ENCODE measurements around the gene TMEM154. TPM values are rescaled to one million over a fixed set of nuclear protein-coding genes. Genes with fewer than 3 reads are reported as not detected.

Gene TMEM154
- total RNA-seq, 1 experiment from 2014 or later, result 1.3 TPM

DNA sequence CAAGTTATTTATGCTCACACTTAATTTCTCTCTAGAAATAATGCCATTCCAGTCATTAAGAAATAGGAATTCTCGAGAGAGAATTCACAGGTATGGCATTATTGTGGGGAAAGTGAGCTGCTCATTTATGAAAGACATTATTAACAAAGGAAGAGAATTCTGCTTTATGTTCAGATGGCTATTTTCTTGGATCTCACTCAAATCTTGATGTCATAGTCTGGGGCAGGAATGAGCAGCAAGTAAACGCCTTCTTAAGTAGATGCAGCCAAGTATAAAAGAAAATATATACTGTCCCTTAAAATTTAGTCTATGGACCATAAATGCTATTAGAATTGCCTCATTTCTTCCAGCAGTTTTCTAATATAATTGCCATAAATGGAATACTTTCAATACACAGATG lies 85.7 kb downstream of the TMEM154 start:
- no peak for DNase-seq (ENCODE audit: low spot score)

DNA sequence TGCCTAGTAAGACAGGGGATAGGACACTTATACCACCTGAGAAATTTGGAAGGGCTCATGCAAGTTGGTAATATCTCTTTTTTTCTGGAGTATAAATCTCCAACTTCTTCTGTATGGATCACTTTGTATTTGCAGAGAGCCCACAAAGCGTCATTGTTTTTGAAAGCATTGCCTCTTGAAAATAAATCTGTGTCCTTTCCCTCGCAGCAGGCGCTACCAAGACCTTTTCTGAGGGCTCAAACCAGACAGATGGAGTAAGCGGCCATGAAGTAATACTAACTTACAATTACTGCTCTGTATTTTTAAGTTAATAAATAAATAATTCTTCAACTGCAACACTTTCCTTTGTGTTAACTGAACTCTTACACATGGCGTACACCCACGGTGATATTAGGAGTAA lies 87.9 kb downstream of the TMEM154 start:
- DNase-seq (ENCODE audit: low spot score), result no peak

DNA sequence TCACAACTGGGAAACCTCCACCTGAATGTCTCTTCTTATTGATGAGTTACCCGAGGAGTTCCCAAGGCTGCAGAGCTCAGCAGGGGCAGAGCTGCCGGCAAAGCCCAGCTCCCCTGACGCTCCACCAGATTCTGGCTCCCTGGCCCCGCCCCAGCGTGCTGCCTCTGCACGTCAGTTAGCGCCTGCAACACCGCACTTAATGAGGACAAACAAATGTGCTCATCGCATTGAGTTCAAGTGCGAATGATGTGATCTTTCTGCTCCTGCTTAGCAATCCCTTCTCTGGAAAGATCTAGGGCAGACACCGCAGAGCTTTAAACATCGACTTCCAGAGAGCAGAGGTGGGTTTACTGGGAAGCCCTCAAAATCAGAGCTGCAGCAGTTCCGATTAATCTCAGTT lies 88.4 kb downstream of the TMEM154 start:
- DNase-seq (ENCODE audit: low spot score), result no peak

DNA sequence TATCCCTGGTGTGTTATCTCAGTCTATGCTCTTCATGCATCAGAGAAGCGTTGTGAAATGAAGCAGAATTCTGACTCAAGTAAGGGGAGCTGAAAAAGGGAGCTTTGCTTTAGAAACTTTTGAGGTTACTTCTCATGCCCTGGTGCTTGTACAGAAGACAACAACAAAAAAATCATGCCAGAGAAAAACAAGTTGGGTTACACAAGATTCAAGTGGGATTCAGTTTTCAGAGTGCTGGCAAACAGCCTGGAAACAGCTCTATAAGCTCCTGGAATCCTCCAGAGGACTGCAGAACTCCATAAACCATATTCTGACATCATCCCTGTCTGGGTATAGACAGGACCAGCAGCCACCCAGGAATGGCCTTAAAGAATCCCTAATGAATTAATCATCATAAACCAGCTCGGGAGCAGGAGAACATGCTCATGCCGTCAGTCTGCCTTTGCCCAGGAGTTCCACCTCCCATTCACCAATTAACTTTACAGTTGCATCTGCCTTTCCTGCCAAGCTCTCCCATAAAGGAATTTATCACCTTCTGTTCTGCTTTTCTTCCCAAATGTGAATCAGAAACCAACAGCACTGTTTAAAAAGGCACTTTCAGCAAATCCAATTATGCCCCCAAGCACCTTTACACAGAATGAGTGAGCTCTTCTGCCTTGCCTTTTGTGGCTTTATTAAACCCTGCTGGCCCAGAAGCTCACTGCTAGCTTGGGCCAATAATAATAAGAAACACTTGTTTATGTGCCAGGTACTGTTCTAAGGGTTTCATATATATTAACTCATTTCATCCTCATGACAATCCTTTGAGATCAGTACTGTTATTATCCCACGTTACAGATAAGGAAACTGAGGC lies 89.4 kb downstream of the TMEM154 start:
- DNase-seq (ENCODE audit: low spot score), result peak; percentile 84

DNA sequence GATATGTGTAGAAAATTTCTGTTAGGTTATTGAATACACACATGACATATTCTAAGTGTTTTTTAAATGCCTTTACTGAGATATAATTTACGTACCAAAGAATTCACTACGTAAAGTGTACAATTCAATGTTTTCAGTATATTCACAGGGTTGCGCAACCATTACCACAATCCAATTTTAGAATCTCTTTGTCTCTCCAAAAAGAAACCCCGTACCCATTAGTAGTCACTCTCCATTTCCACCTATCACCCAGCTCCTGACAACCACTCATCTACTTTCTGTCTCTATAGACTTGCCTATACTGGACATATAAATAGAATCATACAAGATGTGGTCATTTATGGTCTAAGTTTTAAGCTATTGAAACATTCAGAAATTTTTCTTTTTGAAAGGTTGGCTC lies 90.9 kb downstream of the TMEM154 start:
- DNase-seq (ENCODE audit: low spot score), result no peak

DNA sequence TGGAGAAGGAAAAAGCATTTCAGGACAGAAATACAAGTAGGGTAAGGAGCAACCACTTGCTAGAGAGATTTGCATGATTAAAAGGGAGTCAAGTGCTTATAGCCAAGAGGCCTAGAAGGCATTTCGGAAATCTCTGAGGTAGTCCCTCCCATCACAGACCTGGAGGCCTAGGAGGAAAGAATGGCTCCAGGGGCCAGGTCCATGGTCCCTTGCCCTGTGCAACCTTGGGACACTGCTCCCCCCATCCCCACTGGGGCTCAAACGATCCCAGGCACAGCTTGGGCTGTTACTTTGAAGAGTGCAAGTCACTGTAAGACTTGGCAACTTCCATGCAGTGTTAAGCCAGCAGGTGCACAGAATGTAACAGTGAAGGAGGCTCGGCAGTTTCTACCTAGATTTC lies 92.7 kb downstream of the TMEM154 start:
- DNase-seq (ENCODE audit: low spot score), result no peak

DNA sequence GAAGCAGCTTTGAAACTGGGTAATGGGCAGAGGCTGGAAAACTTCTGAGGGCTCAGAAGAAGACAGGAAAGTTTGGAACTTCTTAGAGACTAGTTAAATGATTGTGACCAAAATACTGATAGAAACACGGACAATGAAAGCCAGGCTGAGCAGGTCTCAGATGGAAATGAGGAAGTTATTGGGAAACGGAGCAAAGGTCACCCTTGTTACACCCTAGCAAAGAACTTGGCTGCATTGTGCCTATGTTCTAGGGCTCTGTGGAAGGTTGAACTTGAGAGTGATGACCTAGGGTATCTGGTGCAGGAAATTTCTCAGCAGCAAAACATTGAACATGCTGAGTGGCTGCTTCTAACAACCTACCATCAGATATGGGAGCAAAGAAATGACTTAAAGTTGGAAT lies 93.1 kb downstream of the TMEM154 start:
- no peak for DNase-seq (ENCODE audit: low spot score)

DNA sequence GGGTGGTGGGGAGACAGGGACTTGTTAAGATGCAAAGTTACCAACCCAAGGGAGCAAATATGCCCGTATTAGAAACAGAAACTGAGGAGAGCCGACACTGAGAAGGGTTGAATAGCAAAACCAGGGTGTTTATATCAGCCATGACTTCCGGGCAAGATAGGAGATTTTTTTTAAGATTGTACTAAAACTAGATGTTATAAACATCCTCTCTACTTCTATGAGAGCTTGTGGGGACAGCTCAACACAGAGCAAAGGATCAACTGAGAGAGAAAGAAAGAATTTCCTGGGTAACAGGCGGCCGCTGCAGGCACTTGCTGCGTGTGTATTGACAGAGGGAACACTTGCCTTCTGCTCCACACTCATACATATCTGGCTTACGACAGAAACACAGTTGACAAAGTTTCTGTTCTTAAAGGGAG lies 94.8 kb downstream of the TMEM154 start:
- DNase-seq (ENCODE audit: low spot score), result no peak

DNA sequence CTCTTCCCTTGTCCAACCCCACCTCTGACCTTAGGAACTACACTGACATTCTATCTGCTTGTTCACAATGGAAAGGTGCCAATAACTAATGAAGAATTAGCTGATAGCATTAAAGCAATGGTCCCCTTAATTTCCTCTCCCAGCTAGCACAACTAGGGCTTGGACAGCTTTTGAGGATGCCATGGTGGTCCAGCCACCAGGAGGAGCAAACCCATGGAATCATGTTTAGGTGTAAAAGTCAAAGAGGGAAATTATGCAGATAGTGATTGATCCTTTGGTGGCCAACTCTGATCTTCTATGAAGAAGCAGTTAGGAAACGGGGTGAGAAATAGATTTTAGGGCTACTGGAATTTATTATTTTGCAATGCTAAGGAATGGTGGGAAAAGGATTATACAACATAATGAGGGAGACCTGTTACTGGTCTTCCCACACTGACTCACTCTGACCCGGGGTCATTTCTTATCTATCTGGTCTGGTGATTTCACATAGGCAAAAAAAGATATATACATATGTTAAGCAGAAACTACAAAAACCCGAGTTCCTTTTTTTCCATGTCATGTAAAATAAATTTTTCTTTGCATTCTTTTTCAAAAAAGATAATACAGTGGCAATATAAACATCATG lies 98.1 kb downstream of the TMEM154 start:
- no peak for DNase-seq (ENCODE audit: low spot score)

DNA sequence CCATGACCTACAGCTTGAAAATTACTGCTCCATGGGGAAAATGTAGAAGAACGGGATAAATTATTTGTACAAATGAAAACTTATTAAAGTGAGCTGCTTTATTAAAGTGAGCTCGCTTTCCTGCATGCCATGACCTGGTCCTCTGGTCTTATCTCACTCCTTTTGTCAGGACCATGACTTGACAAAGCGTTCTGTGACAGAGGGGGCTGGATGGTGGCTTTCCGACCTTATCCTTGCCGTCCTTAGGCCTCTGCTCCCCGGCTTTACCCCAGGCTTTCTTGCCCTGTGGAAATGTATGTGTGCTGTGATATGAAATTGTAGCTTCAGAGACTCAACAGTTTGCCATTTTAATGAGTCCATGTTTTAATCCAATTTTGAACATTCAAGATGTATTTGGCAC lies 99.9 kb downstream of the TMEM154 start:
- DNase-seq (ENCODE audit: low spot score), result no peak

DNA sequence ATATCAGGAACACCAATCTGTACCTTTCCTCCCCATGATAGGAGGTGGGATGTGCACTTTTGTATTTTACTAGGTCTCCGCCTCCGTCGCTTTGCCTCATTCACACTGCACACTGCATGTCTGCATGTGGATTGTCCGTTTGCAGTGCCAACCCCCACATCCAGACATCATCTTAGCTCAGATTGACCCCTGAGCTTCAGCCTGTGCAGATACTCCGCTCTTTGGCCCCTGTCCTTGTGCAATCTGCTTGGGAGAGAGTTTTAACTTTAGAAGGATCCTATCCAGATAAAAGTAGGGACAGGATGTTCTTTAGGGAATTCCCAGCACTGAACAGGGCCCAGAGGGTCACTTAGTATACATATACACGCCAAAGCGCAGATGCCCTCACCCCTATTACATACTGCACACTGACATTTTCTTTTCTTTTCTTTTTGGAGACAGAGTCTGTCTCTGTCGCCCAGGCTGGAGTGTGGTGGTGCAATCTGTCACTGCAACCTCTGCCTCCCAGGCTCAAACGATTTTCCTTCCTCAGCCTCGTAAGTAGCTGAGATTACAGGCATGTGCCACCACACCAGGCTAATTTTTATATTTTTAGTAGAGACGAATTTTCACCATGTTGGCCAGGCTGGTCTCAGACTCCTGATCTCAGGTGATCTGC lies 100.6 kb downstream of the TMEM154 start:
- DNase-seq (ENCODE audit: low spot score), result no peak

DNA sequence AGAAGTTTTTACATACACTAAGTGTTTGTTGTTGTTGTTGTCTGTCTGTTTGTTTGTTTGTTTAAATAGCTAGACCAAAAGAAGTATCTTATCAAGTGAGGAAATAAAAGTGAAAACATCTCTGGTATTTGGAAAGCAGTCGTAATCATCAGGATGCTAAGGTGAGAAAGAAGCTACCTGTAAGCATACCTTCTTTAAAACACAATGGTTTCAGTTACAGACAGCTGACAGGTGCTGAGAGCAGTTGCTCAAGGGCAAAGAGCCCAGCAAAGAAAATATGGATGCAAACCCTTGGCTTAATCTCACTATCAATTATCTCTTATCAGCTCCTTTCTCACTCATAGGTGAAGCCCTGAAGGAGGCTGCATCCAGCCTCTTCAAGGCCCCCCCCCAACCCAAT lies 101.1 kb downstream of the TMEM154 start:
- no peak for DNase-seq (ENCODE audit: low spot score)

DNA sequence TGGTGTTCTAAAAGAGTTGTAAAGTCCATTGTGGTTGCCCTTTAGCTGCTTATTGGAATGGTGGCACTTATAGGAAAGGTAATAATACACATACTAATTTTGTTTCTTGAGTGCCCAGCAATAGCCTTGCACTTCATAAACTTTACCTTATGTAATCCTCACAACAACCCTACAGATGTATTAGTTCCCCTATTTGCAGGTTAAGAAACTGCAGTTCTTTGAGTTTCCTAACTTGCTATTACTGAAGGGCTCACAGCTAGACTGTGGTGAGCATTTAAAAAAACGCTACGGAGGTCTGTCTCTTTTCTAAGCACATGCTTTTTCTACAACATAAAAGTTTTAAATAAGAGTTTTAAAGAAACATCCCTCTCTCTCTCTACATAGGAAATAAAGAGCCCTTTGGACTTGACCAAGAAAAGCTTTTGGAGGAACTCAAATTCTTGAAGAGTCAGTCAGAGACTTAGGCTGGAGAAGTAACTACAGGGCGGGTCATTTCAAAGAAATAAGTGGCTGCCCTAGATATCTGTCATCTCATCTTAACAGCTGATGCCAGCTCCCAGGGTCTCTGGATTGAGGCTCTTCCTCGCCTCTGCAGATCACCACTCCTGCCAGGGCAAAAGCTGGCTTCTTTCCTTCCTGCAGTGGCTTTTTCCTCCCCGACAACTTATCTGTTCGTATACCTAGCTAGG lies 101.9 kb downstream of the TMEM154 start:
- DNase-seq (ENCODE audit: low spot score), result no peak

DNA sequence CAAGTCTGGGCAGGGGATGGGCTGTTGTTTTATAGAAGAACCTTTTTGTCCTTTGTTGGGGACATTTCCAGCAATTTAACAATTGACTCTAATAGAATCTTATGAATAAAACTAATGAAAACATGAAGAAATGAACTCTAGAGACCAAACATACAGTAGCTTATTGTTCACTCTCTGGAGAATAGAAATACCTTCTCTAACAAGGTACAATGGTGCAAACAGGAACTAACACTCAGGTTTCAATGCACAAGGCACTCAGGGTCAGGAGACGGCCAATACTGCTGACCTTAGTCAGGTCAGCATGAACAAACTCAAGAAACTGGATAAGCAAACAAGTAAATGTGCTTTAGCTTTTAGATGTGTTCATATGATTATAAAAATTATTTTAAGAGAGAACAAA lies 104.3 kb downstream of the TMEM154 start:
- no peak for DNase-seq (ENCODE audit: low spot score)

DNA sequence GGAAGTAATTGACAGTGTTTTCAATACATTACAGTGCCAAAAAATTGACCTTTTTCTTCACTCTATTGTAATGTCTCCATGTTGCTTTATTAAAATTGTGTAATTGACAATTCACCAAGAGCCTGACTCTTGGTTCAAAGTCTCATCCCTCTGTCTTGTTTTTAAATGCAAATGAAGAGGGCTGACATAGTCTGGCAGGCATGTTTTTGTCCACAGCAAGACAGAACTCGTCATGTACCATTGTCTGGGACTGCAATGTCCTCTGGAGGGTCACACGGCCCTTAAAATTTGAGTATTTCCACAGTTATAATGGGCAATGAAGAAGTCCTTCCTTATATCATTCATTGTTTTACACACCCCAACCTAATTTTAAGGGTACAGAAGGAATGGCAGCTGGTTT lies 105.9 kb downstream of the TMEM154 start:
- no peak for DNase-seq (ENCODE audit: low spot score)

DNA sequence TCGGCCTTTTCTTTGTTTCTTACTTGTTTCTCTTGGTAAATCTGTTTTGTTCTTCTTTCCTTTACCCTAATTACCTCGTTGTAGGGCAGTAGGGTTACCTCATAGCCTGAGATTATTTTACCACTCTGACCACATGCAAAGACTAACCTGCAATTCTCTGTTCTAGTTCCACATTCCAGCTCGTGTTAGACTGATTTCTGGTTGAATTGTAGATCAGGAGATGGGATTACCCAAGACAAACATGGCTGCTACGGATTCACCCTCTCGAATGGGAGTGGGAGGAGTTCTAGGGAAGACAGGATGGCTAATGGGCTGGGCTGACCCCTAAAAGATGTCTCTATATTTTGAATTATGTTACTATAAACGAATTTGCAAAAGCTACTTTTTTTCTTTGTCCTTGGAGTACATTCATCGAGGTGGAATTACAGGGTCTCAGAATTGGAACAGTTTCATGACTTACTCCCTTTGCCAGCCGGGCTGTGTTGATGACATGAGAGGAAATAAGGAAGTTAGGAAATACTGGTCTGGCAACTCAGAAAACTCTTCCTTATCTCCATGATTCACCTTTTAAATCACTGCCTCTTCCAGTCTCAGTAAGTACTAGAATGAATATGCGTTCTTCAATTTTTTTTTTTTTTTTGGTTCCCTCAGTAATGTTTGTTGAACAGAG lies 107.2 kb downstream of the TMEM154 start:
- DNase-seq (ENCODE audit: low spot score), result no peak

DNA sequence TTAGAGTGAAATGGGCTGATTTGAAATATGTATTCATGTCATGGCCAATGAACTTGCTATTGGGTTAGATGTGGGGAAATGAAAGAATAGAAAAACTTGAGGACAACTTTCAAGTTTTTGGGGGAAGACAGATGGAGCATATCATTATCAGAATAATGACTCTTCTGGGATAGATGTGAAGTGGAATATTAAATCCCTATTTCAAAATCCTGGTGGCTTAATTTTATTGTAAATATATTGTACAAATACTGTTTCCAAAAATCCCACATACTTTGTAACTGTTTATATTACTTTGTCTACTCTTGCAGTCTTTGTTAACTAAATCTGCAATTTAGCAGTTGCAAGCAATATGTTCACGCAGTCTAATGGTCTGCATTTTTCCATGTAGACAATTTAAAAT lies 108.0 kb downstream of the TMEM154 start:
- no peak for DNase-seq (ENCODE audit: low spot score)

DNA sequence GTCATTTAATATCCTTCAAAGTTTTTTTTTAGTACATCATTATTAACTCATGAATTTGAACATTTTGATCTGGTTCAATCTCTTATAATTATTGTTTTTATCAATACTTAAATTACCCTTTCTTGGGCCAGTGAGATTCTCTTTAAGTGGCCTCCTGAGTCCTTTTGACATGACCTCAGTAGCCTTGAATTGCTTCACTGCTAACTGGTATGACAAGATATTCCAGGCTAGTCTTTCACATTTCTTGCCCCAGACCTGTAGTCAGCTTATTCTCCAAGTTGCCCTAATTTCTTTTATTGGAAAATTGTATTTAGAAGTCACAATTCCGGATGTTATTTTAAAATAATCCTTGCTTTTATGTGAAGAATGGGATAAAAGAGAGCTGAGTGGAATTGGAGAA lies 108.5 kb downstream of the TMEM154 start:
- no peak for DNase-seq (ENCODE audit: low spot score)

All from H4 (cell line).